Prostate gland (tissue), 2 donors: ENCODE data around the gene CX3CL1. TPM values are rescaled to one million over a fixed set of nuclear protein-coding genes. Genes with fewer than 3 reads are reported as not detected.

Experiments used
- DNase-seq: peaks from one replicate; pipeline ENCODE4 v3.0.0-alpha.2; 2019; ENCODE audit warnings: low spot score
- H3K27ac ChIP-seq, 2 donors: fragments of 200-600 bp; sonication (generic); 2 replicates each; pipeline ENCODE4 v1.5.1; 2017 to 2019
- H3K27me3 ChIP-seq: fragments of 200-600 bp; sonication (generic); replicated peaks from 2 replicates; pipeline ENCODE4 v1.5.1; 2019; ENCODE audit not compliant: insufficient read depth
- H3K36me3 ChIP-seq, 2 donors: fragments of 200-600 bp; sonication (generic); 1 replicate in 1 of 2; 2 replicates in 1 of 2; pipeline versions ENCODE4 v1.5.1 to v1.8.1; 2017 to 2019
- H3K4me1 ChIP-seq: fragments of 200-600 bp; sonication (generic); replicated peaks from 2 replicates; pipeline ENCODE4 v1.5.1; 2019
- H3K4me3 ChIP-seq, 2 donors: fragments of 200-600 bp; sonication (generic); 2 replicates each; pipeline ENCODE4 v1.5.1; 2017 to 2019
- H3K9me3 ChIP-seq: fragments of 200-600 bp; sonication (generic); 2 replicates; pipeline ENCODE4 v1.5.1; 2017
- CTCF ChIP-seq, 4 experiments: fragments of 200-600 bp in 2 of 4; fragments of 450-650 bp in 2 of 4; sonication (generic) in 2 of 4; IDR thresholded peaks; 1 replicate in 3 of 4; 2 replicates in 1 of 4; pipeline ENCODE4 v1.5.1; 2016 to 2019; ENCODE audit warnings: antibody characterized with exemption in 4 of 4, mild to moderate bottlenecking in 2 of 4, moderate library complexity in 2 of 4
- POLR2A ChIP-seq: fragments of 450-650 bp; IDR thresholded peaks from one replicate; pipeline ENCODE4 v1.6.1; 2016; ENCODE audit warnings: antibody characterized with exemption, mild to moderate bottlenecking
- POLR2AphosphoS5 ChIP-seq: sonication (generic); formaldehyde crosslinking; IDR thresholded peaks from one replicate; pipeline ENCODE4 v1.6.1; 2017; ENCODE audit warnings: antibody characterized with exemption
- WGBS: methylation state at CpG from one replicate; pipeline ENCODE4 v1.1.5; 2018; 5-methylcytosine and 5-hydroxymethylcytosine counted together
- intact Hi-C: fragments of 100-400 bp; cut with DNase I; formaldehyde crosslinking; loops from one replicate; pipeline ENCODE4 v1.14.2; 2022
- total RNA-seq, 2 donors: library from RNA; depleted of rRNA; stranded (reverse); fragments of >200 nt; gene quantifications; one replicate each; pipeline ENCODE4 v1.1.0, GENCODE V29; 2016

The CX3CL1 gene
- total RNA-seq, 2 donors from 2014 or later = 30.2 to 52.6 TPM

GRCh38 chr16:57377080-57377841 is 5.0 kb downstream of the CX3CL1 start:
- H3K27me3 ChIP-seq = no peaks in the 10 kb centered on the region
- H3K27ac ChIP-seq = peak overlapping the region; percentile 35
- H3K4me3 ChIP-seq = no peak overlapping the region
- H3K9me3 ChIP-seq = no peaks in the 10 kb centered on the region
- intact Hi-C loops = loop anchor here (5.0 kb wide), 1 partner anchor 40 kb away; no protein-coding TSS in a partner anchor
- 15% methylated on average over 5 of the region's 5 CpGs for WGBS
- H3K4me1 ChIP-seq = peaks cover 3% of the 10 kb centered on the region
- TF ChIP-seq CTCF (IDR thresholded peaks at IDR 0.05) = peak in 1 of 4 experiments; percentile 18
- no peak for TF ChIP-seq POLR2A
- TF ChIP-seq POLR2AphosphoS5 = no peak
- no peak for DNase-seq
- H3K36me3 ChIP-seq = no peaks in the 10 kb centered on the region

GRCh38 chr16:57379579-57379978 is 7.3 kb downstream of the CX3CL1 start:
- Histone ChIP-seq H3K36me3 (no peaks in the 10 kb centered on the region), H3K4me3 (no peak overlapping the region), H3K27ac (no peak overlapping the region), H3K4me1 (peaks cover 3% of the 10 kb centered on the region), H3K9me3 (no peaks in the 10 kb centered on the region), H3K27me3 (no peaks in the 10 kb centered on the region)
- intact Hi-C loops = loop anchor here (5.0 kb wide), 1 partner anchor 38 kb away; no protein-coding TSS in a partner anchor
- TF ChIP-seq POLR2A (no peak), POLR2AphosphoS5 (no peak), CTCF (IDR thresholded peaks at IDR 0.05) (no peak)
- DNase-seq = no peak
- WGBS = 56% methylated on average over 10 of the region's 10 CpGs

- no peak for DNase-seq
- Histone ChIP-seq H3K9me3 (no peaks in the 10 kb centered on the region), H3K27ac (peak overlapping the region; percentile 14 to 23), H3K4me3 (no peak overlapping the region), H3K27me3 (no peaks in the 10 kb centered on the region), H3K36me3 (no peaks in the 10 kb centered on the region), H3K4me1 (peaks cover 3% of the 10 kb centered on the region)
- WGBS = 56% methylated on average over 8 of the region's 8 CpGs
- no peak for TF ChIP-seq POLR2AphosphoS5
- no peak for TF ChIP-seq CTCF (IDR thresholded peaks at IDR 0.05)
- TF ChIP-seq POLR2A = no peak
- intact Hi-C loops = no loop called here
Observed at GRCh38 chr16:57380671-57381462, 8.6 kb downstream of the CX3CL1 start.

GRCh38 chr16:57381791-57382534 is 9.7 kb downstream of the CX3CL1 start:
- 86% methylated on average over 35 of the region's 35 CpGs for WGBS
- intact Hi-C loops = no loop called here
- H3K4me3 ChIP-seq = no peak overlapping the region
- H3K27ac ChIP-seq = peak overlapping the region in 1 of 2 donors; percentile 23
- no peaks in the 10 kb centered on the region for H3K9me3 ChIP-seq
- no peaks in the 10 kb centered on the region for H3K27me3 ChIP-seq
- peaks cover 3% of the 10 kb centered on the region for H3K4me1 ChIP-seq
- H3K36me3 ChIP-seq = no peaks in the 10 kb centered on the region
- no peak for DNase-seq
- TF ChIP-seq POLR2AphosphoS5 (no peak), POLR2A (no peak), CTCF (IDR thresholded peaks at IDR 0.05) (no peak)
